Body of pancreas (tissue), 4 donors: ENCODE measurements around the gene KCND3.

Source experiments
- CTCF ChIP-seq, 7 experiments: fragments of 450-650 bp in 4 of 7; fragments of 200-600 bp in 3 of 7; sonication (generic) in 3 of 7; IDR thresholded peaks; one replicate each; pipeline ENCODE4 v1.5.1; 2016 to 2019; ENCODE audit warnings: antibody characterized with exemption in 7 of 7
- POLR2A ChIP-seq, 3 donors: fragments of 450-650 bp; IDR thresholded peaks; one replicate each; pipeline ENCODE4 v1.6.1; 2016; ENCODE audit warnings: antibody characterized with exemption in 3 of 3, mild to moderate bottlenecking in 2 of 3

- TF ChIP-seq CTCF (IDR thresholded peaks at IDR 0.05), result no peak
- no peak for TF ChIP-seq POLR2A (IDR thresholded peaks at IDR 0.05)
These were observed 30.6 kb downstream of the KCND3 start for GRCh38 chr1:111958851-111959250.
